Coronary artery (tissue), 2 donors: ENCODE measurements around the gene TMEM87B.

Experiments used
- DNase-seq: peaks from one replicate; pipeline ENCODE4 v3.0.0-alpha.2; 2017; ENCODE audit warnings: low spot score
- H3K27ac ChIP-seq, 2 donors: fragments of 200-600 bp; sonication (generic); one replicate each; pipeline ENCODE4 v1.5.1; 2016 to 2019
- H3K4me3 ChIP-seq: fragments of 200-600 bp; sonication (generic); 2 replicates; pipeline ENCODE4 v1.5.1; 2016; ENCODE audit warnings: mild to moderate bottlenecking, moderate library complexity
- TF ChIP-seq, protein P1 (sequence below): fragments of 200-600 bp; sonication (generic); IDR thresholded peaks from one replicate; pipeline ENCODE4 v1.5.1; 2019; ENCODE audit warnings: antibody characterized with exemption

Gene TMEM87B

DNA sequence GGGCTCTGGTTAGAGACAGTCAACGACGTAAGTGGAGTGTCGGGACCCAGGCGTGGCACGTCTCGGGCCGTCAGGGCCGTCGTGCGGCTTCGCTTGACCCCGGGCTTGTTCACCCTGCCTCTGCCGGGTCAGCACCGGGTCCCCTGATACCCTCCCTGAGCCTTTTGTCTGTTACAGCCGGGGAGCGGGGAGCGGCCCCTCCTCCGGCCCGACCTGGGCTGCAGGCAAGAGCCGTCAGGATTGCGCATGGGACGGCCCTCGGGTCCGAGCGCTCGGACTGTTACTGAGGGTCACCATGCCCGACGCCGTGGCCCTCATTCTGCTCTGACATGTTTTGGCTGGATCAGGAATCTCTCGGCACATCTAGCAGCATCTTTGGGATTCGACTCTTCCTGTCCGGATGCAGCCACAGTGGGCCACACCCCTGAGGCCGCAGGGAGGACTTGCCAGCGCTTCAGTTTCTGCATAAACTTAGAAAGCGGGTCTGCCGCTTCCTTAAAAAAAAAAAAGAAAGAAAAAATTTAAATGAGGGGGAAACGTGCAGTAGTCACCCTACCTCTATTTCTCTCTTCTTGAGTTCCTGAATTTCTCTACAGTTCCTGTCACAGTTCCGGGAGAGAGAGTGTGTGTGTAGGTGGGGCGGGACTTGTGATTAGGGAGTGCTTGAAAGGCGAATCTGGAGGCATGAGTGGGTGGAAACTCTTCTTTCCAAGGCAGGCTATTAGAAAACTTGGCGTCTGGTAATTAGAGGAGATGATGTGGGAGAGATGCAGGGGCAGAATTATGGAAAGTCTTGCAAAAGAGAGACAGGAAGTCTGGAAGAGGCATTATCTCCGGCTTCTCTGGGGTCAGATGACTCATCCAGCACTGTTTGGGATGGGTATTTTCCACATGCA, 909 bp downstream of the TMEM87B start:
- DNase-seq = peak; percentile 84
- TF ChIP-seq, protein P1, sequence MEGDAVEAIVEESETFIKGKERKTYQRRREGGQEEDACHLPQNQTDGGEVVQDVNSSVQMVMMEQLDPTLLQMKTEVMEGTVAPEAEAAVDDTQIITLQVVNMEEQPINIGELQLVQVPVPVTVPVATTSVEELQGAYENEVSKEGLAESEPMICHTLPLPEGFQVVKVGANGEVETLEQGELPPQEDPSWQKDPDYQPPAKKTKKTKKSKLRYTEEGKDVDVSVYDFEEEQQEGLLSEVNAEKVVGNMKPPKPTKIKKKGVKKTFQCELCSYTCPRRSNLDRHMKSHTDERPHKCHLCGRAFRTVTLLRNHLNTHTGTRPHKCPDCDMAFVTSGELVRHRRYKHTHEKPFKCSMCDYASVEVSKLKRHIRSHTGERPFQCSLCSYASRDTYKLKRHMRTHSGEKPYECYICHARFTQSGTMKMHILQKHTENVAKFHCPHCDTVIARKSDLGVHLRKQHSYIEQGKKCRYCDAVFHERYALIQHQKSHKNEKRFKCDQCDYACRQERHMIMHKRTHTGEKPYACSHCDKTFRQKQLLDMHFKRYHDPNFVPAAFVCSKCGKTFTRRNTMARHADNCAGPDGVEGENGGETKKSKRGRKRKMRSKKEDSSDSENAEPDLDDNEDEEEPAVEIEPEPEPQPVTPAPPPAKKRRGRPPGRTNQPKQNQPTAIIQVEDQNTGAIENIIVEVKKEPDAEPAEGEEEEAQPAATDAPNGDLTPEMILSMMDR = no peak

DNA sequence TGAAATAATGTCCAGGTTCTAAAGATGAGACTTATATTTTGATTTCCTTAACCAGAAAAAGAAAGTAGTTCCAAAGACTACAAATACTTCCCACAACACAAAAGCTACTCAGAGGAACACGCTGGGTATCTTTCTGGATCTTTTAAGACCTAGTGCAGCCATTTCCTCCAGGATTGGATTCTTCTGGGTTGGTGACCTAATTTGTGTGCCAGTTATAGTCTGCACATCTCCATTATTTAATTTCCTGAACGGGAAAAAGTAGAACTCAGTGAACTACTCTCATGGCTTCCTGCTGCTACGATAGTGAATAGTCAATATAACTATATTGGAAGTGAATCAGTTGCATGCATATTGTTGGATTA, 1.5 kb downstream of the TMEM87B start:
- DNase-seq = no peak
- TF ChIP-seq, protein P1 = no peak
- Histone ChIP-seq H3K27ac (peak overlapping the region; percentile 76 to 92), H3K4me3 (peak overlapping the region; percentile 73)

More for the DNA sequence above, 909 bp downstream of the TMEM87B start:
- peak overlapping the region; percentile 76 to 92 for H3K27ac ChIP-seq
- H3K4me3 ChIP-seq = peak overlapping the region; percentile 73

DNA sequence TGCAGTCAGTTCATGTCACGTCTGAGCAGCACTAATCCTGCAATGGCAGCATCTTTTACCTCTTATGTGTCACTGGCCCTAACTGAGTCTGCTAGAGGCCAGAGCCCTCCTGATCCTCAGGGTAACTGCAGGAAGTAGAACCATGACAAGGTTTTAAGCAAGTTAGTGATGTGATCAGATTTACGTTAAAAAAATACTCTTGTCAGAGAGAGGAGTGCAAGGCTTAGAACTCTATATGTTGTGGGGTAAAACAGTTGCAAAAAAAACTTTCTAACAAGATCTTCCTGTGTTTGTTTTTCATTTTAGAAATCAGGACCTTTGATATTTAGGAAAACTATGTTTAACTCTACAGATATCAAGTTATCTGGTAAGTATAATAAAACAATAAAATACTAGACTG, 4.6 kb downstream of the TMEM87B start:
- no peak overlapping the region for H3K4me3 ChIP-seq
- TF ChIP-seq, protein P1 = no peak
- no peak for DNase-seq
- H3K27ac ChIP-seq = no peak overlapping the region

DNA sequence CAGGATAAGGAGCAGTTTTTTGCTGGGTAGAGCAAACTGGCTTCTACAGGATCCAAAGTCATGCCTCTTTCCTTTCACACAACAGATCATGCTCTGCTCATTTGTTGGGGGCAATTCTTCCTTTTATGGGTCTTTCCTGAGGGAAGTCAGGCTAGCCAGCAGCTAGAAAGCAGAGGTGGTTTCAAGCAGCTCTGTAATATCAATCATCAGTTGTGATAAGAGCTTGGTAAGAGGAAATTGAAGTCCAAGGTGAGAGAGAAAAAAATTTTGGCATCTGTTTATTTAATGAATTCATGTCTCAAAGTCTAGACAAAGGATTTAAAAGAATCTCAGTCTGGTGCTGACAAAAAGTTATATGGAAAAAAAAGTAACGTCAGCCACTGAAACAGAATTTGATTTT, 6.2 kb downstream of the TMEM87B start:
- Histone ChIP-seq H3K4me3 (no peak overlapping the region), H3K27ac (no peak overlapping the region)
- DNase-seq = no peak
- TF ChIP-seq, protein P1 = no peak

DNA sequence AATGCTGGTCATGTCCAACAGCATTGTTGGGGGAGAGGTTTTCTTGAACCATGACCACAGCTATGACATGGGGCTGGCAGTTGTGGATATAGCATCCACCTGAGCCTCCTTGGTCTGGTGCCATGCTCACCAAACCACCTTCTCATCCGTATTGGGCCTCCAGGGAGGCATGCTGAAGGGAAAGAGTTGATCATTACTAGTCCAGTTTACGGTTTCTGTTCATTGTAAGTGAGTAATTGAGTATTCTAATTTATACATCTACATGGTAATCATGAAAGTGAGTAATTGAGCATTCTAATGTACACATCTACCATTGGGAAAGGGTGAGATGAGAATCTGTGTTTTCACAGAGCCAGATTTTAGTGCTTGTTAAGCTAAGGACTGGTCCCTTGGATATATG, 6.8 kb downstream of the TMEM87B start:
- no peak overlapping the region for H3K27ac ChIP-seq
- TF ChIP-seq, protein P1 = no peak
- H3K4me3 ChIP-seq = no peak overlapping the region
- DNase-seq = no peak

DNA sequence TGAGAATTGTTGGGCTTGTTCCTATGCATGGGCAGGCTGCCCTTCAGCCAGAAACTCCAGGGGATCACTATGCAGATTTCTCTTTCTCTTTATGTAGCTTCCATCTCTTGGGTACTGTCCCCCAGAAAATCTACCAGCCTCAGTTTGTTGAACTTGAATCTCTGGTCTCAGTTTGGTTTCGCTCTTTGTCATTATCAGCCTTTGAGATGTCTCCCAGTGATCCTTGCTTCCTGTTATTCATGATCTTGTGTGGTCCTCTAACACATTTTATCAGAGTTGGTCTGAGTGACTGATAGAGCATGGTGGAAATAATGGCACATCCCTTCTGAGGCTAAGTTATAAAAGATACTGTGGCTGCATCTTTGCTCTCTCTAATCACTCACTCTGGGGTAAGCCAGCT, 7.8 kb downstream of the TMEM87B start:
- TF ChIP-seq, protein P1 = no peak
- no peak for DNase-seq
- Histone ChIP-seq H3K27ac (no peak overlapping the region), H3K4me3 (no peak overlapping the region)

DNA sequence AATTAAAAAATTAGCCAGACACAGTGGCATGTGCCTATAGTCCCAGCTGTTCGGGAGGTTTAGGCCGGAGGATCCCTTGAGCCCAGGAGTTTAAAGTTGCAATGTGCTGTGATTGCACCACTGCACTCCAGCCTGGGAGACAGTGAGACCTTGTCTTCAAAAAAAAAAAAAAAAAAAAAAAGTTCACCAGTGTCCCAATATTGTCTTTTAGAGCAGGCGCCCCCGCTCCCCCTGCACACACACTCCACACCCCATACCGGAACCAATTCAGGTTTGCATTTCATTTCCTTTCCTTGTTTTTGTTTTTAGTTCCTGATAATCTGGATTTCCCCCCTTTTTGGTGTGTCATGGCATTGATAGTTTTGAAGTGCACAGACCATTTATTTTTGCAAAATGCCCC, 10.4 kb downstream of the TMEM87B start:
- DNase-seq = no peak
- no peak overlapping the region for H3K27ac ChIP-seq
- H3K4me3 ChIP-seq = no peak overlapping the region
- TF ChIP-seq, protein P1 = no peak
